Measurements from ENCODE around the gene OR2T1. TPM values are rescaled to one million over a fixed set of nuclear protein-coding genes. Genes with fewer than 3 reads are reported as not detected.

Gene OR2T1
- total and polyA plus RNA-seq, 10 of the 15 experiments (the other 5 are each of a cell fraction or from before 2014, with no cell fraction given), result 0.02 TPM; not detected in 9

DNA sequence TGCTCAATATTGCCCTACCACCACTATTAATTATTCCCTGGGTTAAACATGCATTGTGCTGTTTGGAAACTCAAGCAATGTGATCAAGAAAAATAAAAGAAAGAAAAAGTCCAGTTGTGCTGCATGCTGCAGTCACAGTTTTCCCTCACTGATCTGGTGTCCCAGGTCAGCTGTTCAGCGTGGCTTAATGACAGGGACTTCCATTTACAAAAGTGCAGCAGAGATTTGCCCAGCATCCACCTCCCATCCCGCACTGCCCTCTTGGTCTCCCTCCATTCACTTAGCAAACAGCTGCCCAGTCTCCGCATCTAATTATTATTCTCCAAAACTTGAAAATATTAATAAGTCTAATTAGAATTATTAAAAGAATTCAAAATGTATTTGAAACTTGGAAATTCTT is 43.4 kb upstream of the OR2T1 start (continued):
- no peak for TF ChIP-seq ZNF687 (IDR thresholded peaks at IDR 0.05)
- no peak for TF ChIP-seq FOXM1 (IDR thresholded peaks at IDR 0.05; ENCODE audit: low read depth, low read length)

GRCh38 chr1:248361121-248361715 is 41.6 kb upstream of the OR2T1 start, which contains the start of gene OR2T4:
Gene OR2T4 (plus strand): TSS chr1:248361665. CDS start chr1:248361665, 0 bp downstream.
- SMC1A ChIA-PET (ENCODE audit: uncharacterized antibody, unreplicated experiment), result no interaction called here
- 0% methylated on average over 3 of the region's 3 CpGs for WGBS (ENCODE audit: insufficient coverage, insufficient replicate concordance, low lambda C conversion rate, missing lambda C conversion rate)
- Histone ChIP-seq H3K9ac (ENCODE audit: control insufficient read depth, insufficient read depth, low read length) (no peak within 1 kb of the TSS), H2AFZ (ENCODE audit: control insufficient read depth, low read depth, low read length) (no peak within 1 kb of the TSS), H3K9me3 (replicated peaks; ENCODE audit: control insufficient read depth, insufficient read depth, low read length) (no peaks in the 10 kb centered on the region), H4K20me1 (ENCODE audit: control insufficient read depth, insufficient read depth) (no peaks in the 10 kb centered on the region), H3K4me1 (ENCODE audit: control insufficient read depth, insufficient read depth, low read length) (no peaks in the 10 kb centered on the region), H3K27ac (ENCODE audit: control insufficient read depth, insufficient read depth) (no peak within 1 kb of the TSS), H3K36me3 (ENCODE audit: control insufficient read depth in 2 of 2, insufficient read depth in 2 of 2, low read length in 1 of 2) (no peaks in the 10 kb centered on the region), H3K79me2 (ENCODE audit: control insufficient read depth, insufficient read depth, low read length) (no peaks in the 10 kb centered on the region), H3K4me2 (ENCODE audit: control insufficient read depth, insufficient read depth) (no peak within 1 kb of the TSS), H3K4me3 (no peak within 1 kb of the TSS), H3K27me3 (replicated peaks in 1 of 2; ENCODE audit: control insufficient read depth in 2 of 2, insufficient read depth in 2 of 2, low read length in 1 of 2) (no peaks in the 10 kb centered on the region; a peak in 1 of 4 replicates)
- ATAC-seq, result no peak
- no peak for FAIRE-seq
- no TSS peak for BruUV-seq (replicated peaks)
- RAD21 ChIA-PET (ENCODE audit: unreplicated experiment), result no interaction called here
- POLR2A ChIA-PET, result no interaction called here
- CTCF ChIA-PET, result no interaction called here
- in situ Hi-C loops (cut with MboI), result no loop called here
- DNase-seq (ENCODE audit: low read depth, low spot score), result no peak
- intact Hi-C loops (cut with micrococcal nuclease; ENCODE audit: unreplicated experiment), result no loop called here
- TF ChIP-seq ZBTB33 (IDR thresholded peaks at IDR 0.05) (no peak), ESRRA (IDR thresholded peaks at IDR 0.05; ENCODE audit: low read length) (no peak), MXI1 (IDR thresholded peaks at IDR 0.05; ENCODE audit: low read depth, low read length) (no peak), RAD21 (IDR thresholded peaks at IDR 0.05; ENCODE audit: insufficient read depth, low read depth, low read length) (no peak)

Measured in GM12878 (cell line).